Myocyte (in vitro differentiated cells): ENCODE data around the gene SEMA3B. TPM values are rescaled to one million over a fixed set of nuclear protein-coding genes. Genes with fewer than 3 reads are reported as not detected.
"Not testable (repeated sequence)": the region's sequence is repeated elsewhere in the genome, so short reads cannot be mapped to it uniquely, and the experiment has no call there.

Source experiments
- DNase-seq: peaks from one replicate; pipeline ENCODE4 v3.0.0-alpha.2; 2012; ENCODE audit warnings: low read depth
- total RNA-seq: library from RNA; depleted of rRNA; stranded (reverse); fragments of >200 nt; gene quantifications from 2 replicates; pipeline ENCODE4 v1.2.3, GENCODE V29; 2014

Gene SEMA3B
- total RNA-seq, 1 donor from 2014 or later = 8.3 TPM

- no peak for DNase-seq
Observed at GRCh38 chr3:50271314-50271936, 2.5 kb downstream of the SEMA3B start.

- DNase-seq = not testable (repeated sequence)
Observed at GRCh38 chr3:50272538-50272910, 3.6 kb downstream of the SEMA3B start.

- DNase-seq = peak; percentile 77
Observed at GRCh38 chr3:50272911-50273688, 4.2 kb downstream of the SEMA3B start.

GRCh38 chr3:50273689-50274065 lies 4.7 kb downstream of the SEMA3B start:
- no peak for DNase-seq

- DNase-seq = no peak
Observed at GRCh38 chr3:50274371-50275104, 5.6 kb downstream of the SEMA3B start.

- no peak for DNase-seq
Observed at GRCh38 chr3:50275141-50275995, 6.4 kb downstream of the SEMA3B start.

GRCh38 chr3:50275996-50276761 lies 7.2 kb downstream of the SEMA3B start:
- no peak for DNase-seq

- no peak for DNase-seq
Observed at GRCh38 chr3:50276762-50277101, 7.8 kb downstream of the SEMA3B start.

GRCh38 chr3:50278123-50278879 lies 9.4 kb downstream of the SEMA3B start:
- no peak for DNase-seq

GRCh38 chr3:50278880-50279224 lies 9.9 kb downstream of the SEMA3B start, which contains the start of gene LSMEM2:
LSMEM2 (plus strand) TSS chr3:50279087; CDS start chr3:50279114, 27 bp downstream.
- DNase-seq = peak; percentile 83

GRCh38 chr3:50279255-50280016 lies 10.5 kb downstream of the SEMA3B start:
- DNase-seq = no peak

GRCh38 chr3:50284121-50284520 lies 15.2 kb downstream of the SEMA3B start:
- DNase-seq = not testable (repeated sequence)

GRCh38 chr3:50286322-50287227 lies 17.6 kb downstream of the SEMA3B start:
- DNase-seq = no peak

GRCh38 chr3:50287262-50287661 lies 18.3 kb downstream of the SEMA3B start:
- DNase-seq = no peak

- DNase-seq = no peak
Observed at GRCh38 chr3:50288387-50289007, 19.6 kb downstream of the SEMA3B start.

- DNase-seq = no peak
Observed at GRCh38 chr3:50289130-50289529, 20.2 kb downstream of the SEMA3B start.

- no peak for DNase-seq
Observed at GRCh38 chr3:50290161-50290641, 21.3 kb downstream of the SEMA3B start.
